Karpas-422 (cell line): Measurements from ENCODE around the gene HSD3B2. TPM values are rescaled to one million over a fixed set of nuclear protein-coding genes. Genes with fewer than 3 reads are reported as not detected.
"Not testable (repeated sequence)": the region's sequence is repeated elsewhere in the genome, so short reads cannot be mapped to it uniquely, and the experiment has no call there.

Experiments
- DNase-seq: peaks from one replicate; pipeline ENCODE4 v3.0.0-alpha.2; 2015
- H2AFZ ChIP-seq: fragments of 200-600 bp; sonication (generic); 2 replicates; pipeline ENCODE4 v1.6.1; 2014; ENCODE audit warnings: antibody characterized with exemption, low read length, mixed read lengths
- H3K27ac ChIP-seq: fragments of 200-600 bp; sonication (generic); 2 replicates; pipeline ENCODE4 v1.5.1; 2014; ENCODE audit warnings: mild to moderate bottlenecking, low read length, moderate library complexity
- H3K27me3 ChIP-seq: fragments of 200-600 bp; sonication (generic); 2 replicates; pipeline ENCODE4 v1.6.1; 2014; ENCODE audit warnings: low read length, mixed read lengths
- H3K36me3 ChIP-seq: fragments of 200-600 bp; sonication (generic); 2 replicates; pipeline ENCODE4 v1.6.1; 2014; ENCODE audit warnings: low read length, mixed read lengths; ENCODE audit not compliant: insufficient read depth
- H3K4me1 ChIP-seq: fragments of 200-600 bp; sonication (generic); 2 replicates; pipeline ENCODE4 v1.6.1; 2014; ENCODE audit warnings: mild to moderate bottlenecking, low read length, mixed read lengths
- H3K4me2 ChIP-seq: fragments of 200-600 bp; sonication (generic); 2 replicates; pipeline ENCODE4 v1.6.1; 2014; ENCODE audit warnings: low read length, low read depth, mild to moderate bottlenecking; ENCODE audit not compliant: poor library complexity, severe bottlenecking
- H3K4me3 ChIP-seq: fragments of 200-600 bp; sonication (generic); 2 replicates; pipeline ENCODE4 v1.5.1; 2014; ENCODE audit warnings: mild to moderate bottlenecking, antibody characterized with exemption, low read length, mixed read lengths
- H3K79me2 ChIP-seq: fragments of 200-600 bp; sonication (generic); 2 replicates; pipeline ENCODE4 v1.6.1; 2014; ENCODE audit warnings: mild to moderate bottlenecking, low read length, mixed read lengths
- H3K9ac ChIP-seq: fragments of 200-600 bp; sonication (generic); 2 replicates; pipeline ENCODE4 v1.6.0; 2014; ENCODE audit warnings: low read length
- H3K9me2 ChIP-seq: fragments of 200-600 bp; sonication (generic), shearing (Covaris generic); replicated peaks from 2 replicates; pipeline ENCODE4 v1.6.0; 2014; ENCODE audit warnings: mild to moderate bottlenecking, low read length, moderate library complexity; ENCODE audit not compliant: insufficient read depth
- H3K9me3 ChIP-seq: fragments of 300-700, 200-600 bp; sonication (generic); 2 replicates; pipeline ENCODE4 v1.6.1; 2014; ENCODE audit warnings: low read length, mixed read lengths
- H4K20me1 ChIP-seq: fragments of 200-600 bp; sonication (generic); 2 replicates; pipeline ENCODE4 v1.6.1; 2014; ENCODE audit warnings: mild to moderate bottlenecking, antibody characterized with exemption, low read length, low read depth; ENCODE audit not compliant: insufficient read depth
- total RNA-seq: library from RNA; depleted of rRNA; stranded (reverse); fragments of >200 nt; shearing (Covaris generic); gene quantifications from 2 replicates; pipeline ENCODE4 v1.2.3, GENCODE V29; 2014; ENCODE audit warnings: low replicate concordance

HSD3B2 gene
- total RNA-seq, 1 experiment from 2014 or later, result not detected

- no peak overlapping the region for H2AFZ ChIP-seq
- H3K4me2 ChIP-seq, result no peak overlapping the region
- no peak overlapping the region for H3K27ac ChIP-seq
- no peaks in the 10 kb centered on the region for H3K79me2 ChIP-seq
- H3K4me1 ChIP-seq, result no peaks in the 10 kb centered on the region; the same call in 1 of the 2 replicates
- H3K27me3 ChIP-seq, result no peaks in the 10 kb centered on the region
- no peaks in the 10 kb centered on the region for H3K9me3 ChIP-seq
- H3K36me3 ChIP-seq, result no peaks in the 10 kb centered on the region
- H3K9me2 ChIP-seq, result no peaks in the 10 kb centered on the region
- no peak overlapping the region for H3K9ac ChIP-seq
- no peak overlapping the region for H3K4me3 ChIP-seq
- H4K20me1 ChIP-seq, result no peaks in the 10 kb centered on the region
- no peak for DNase-seq
Measured at GRCh38 chr1:119374208-119374874, 40.6 kb upstream of the HSD3B2 start.

GRCh38 chr1:119375366-119375765 is 39.6 kb upstream of the HSD3B2 start:
- no peaks in the 10 kb centered on the region; the same call in 1 of the 2 replicates for H3K4me1 ChIP-seq
- no peak overlapping the region for H3K4me2 ChIP-seq
- no peaks in the 10 kb centered on the region for H3K9me2 ChIP-seq
- no peak for DNase-seq
- no peaks in the 10 kb centered on the region for H4K20me1 ChIP-seq
- H3K27me3 ChIP-seq, result no peaks in the 10 kb centered on the region
- H3K9ac ChIP-seq, result no peak overlapping the region
- H3K9me3 ChIP-seq, result no peaks in the 10 kb centered on the region
- H3K79me2 ChIP-seq, result no peaks in the 10 kb centered on the region
- no peak overlapping the region for H2AFZ ChIP-seq
- no peaks in the 10 kb centered on the region for H3K36me3 ChIP-seq
- no peak overlapping the region for H3K4me3 ChIP-seq
- H3K27ac ChIP-seq, result no peak overlapping the region

- H3K79me2 ChIP-seq, result no peaks in the 10 kb centered on the region
- no peaks in the 10 kb centered on the region for H3K9me3 ChIP-seq
- H3K4me2 ChIP-seq, result no peak overlapping the region
- H3K9me2 ChIP-seq, result no peaks in the 10 kb centered on the region
- no peaks in the 10 kb centered on the region for H3K36me3 ChIP-seq
- DNase-seq, result no peak
- no peak overlapping the region for H2AFZ ChIP-seq
- H3K27ac ChIP-seq, result no peak overlapping the region
- H3K4me3 ChIP-seq, result no peak overlapping the region
- H3K9ac ChIP-seq, result no peak overlapping the region
- H3K27me3 ChIP-seq, result no peaks in the 10 kb centered on the region
- no peaks in the 10 kb centered on the region; the same call in 1 of the 2 replicates for H3K4me1 ChIP-seq
- no peaks in the 10 kb centered on the region for H4K20me1 ChIP-seq
Measured at GRCh38 chr1:119376594-119376993, 38.4 kb upstream of the HSD3B2 start.

GRCh38 chr1:119377594-119377993 is 37.4 kb upstream of the HSD3B2 start:
- H3K4me2 ChIP-seq, H3K27me3 ChIP-seq, H3K9me2 ChIP-seq, H3K4me1 ChIP-seq, H3K27ac ChIP-seq, H3K9me3 ChIP-seq, H3K79me2 ChIP-seq, H3K36me3 ChIP-seq, H2AFZ ChIP-seq, DNase-seq, H3K4me3 ChIP-seq, H4K20me1 ChIP-seq, H3K9ac ChIP-seq: not testable (repeated sequence)

- DNase-seq, result no peak
- Histone ChIP-seq H3K9me2 (no peaks in the 10 kb centered on the region), H3K4me1 (no peaks in the 10 kb centered on the region), H4K20me1 (no peaks in the 10 kb centered on the region), H3K9ac (no peak overlapping the region), H2AFZ (no peak overlapping the region), H3K4me3 (no peak overlapping the region), H3K4me2 (no peak overlapping the region), H3K9me3 (no peaks in the 10 kb centered on the region), H3K27me3 (no peaks in the 10 kb centered on the region), H3K27ac (no peak overlapping the region), H3K36me3 (no peaks in the 10 kb centered on the region), H3K79me2 (no peaks in the 10 kb centered on the region)
Measured at GRCh38 chr1:119379117-119379516, 35.8 kb upstream of the HSD3B2 start.

GRCh38 chr1:119380304-119380703 is 34.6 kb upstream of the HSD3B2 start:
- Histone ChIP-seq H2AFZ (no peak overlapping the region), H3K4me3 (no peak overlapping the region), H3K27me3 (no peaks in the 10 kb centered on the region), H3K4me2 (no peak overlapping the region), H3K9me3 (no peaks in the 10 kb centered on the region), H3K9me2 (no peaks in the 10 kb centered on the region), H3K9ac (no peak overlapping the region), H3K36me3 (no peaks in the 10 kb centered on the region), H3K27ac (no peak overlapping the region), H4K20me1 (no peaks in the 10 kb centered on the region), H3K79me2 (no peaks in the 10 kb centered on the region), H3K4me1 (no peaks in the 10 kb centered on the region)
- DNase-seq, result no peak

GRCh38 chr1:119380983-119381662 is 33.8 kb upstream of the HSD3B2 start:
- Histone ChIP-seq H3K9ac (no peak overlapping the region), H3K27me3 (no peaks in the 10 kb centered on the region), H4K20me1 (no peaks in the 10 kb centered on the region), H3K36me3 (no peaks in the 10 kb centered on the region), H3K4me3 (no peak overlapping the region), H3K9me2 (no peaks in the 10 kb centered on the region), H3K4me1 (no peaks in the 10 kb centered on the region), H2AFZ (no peak overlapping the region), H3K27ac (no peak overlapping the region), H3K79me2 (no peaks in the 10 kb centered on the region), H3K9me3 (no peaks in the 10 kb centered on the region), H3K4me2 (no peak overlapping the region)
- DNase-seq, result no peak

- no peaks in the 10 kb centered on the region for H3K27me3 ChIP-seq
- H4K20me1 ChIP-seq, result no peaks in the 10 kb centered on the region
- no peak overlapping the region for H3K4me3 ChIP-seq
- H3K4me2 ChIP-seq, result no peak overlapping the region
- H3K9me3 ChIP-seq, result no peaks in the 10 kb centered on the region
- H3K4me1 ChIP-seq, result no peaks in the 10 kb centered on the region
- H3K36me3 ChIP-seq, result no peaks in the 10 kb centered on the region
- H3K9ac ChIP-seq, result no peak overlapping the region
- H3K9me2 ChIP-seq, result no peaks in the 10 kb centered on the region
- H3K79me2 ChIP-seq, result no peaks in the 10 kb centered on the region
- DNase-seq, result no peak
- no peak overlapping the region for H3K27ac ChIP-seq
- H2AFZ ChIP-seq, result no peak overlapping the region
Measured at GRCh38 chr1:119384591-119384990, 30.4 kb upstream of the HSD3B2 start.
